ENCODE data around the gene ATP8A2.

ATP8A2 gene

DNA sequence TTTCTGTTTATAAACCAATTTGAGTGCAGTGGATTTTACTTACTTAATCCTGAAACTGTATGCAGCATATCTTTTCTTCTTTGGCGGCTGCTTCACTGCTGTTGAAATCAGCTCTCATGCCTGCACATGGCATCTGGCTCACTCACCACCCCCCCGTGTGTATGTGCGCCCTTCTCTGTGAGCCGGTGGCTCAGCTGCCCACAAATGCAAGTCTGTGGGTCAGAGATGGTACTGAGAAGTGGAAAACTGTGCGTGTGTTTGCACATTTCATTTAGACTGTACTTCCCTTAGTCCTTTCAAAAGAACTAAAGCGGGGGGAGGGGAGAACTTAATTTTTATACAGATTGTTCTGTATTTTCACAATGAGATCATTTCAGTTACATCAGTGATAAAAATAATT, 372.4 kb downstream of the ATP8A2 start:
- Histone ChIP-seq H3K4me1 (ENCODE audit: insufficient read depth, low read length) (peaks cover 3% of the 10 kb centered on the region; the same call in 1 of the 2 replicates), H3K9me3 (ENCODE audit: control insufficient read depth, insufficient read depth, low read length) (no peaks in the 10 kb centered on the region), H3K9ac (ENCODE audit: low read depth, low read length) (no peak overlapping the region), H3K36me3 (ENCODE audit: insufficient read depth, low read length) (no peaks in the 10 kb centered on the region)

DNA sequence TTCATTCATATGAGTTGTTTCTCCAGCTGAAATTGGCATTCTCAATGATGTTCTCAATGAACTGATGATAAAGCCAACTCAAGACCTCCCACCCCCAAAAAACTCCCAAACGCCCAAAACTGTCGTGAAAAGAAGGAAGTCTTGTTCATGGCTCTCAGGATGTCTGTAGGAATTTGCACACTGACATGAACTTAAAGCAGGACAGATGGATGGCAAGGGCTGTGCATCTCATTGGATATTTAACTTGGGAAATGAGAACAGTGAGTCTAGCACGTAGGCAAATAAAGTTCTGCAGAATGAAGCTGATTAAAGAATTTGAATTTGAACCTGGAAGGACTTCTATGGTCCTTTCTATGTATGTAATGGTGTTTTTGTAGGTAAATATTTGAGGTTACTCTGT, 374.4 kb downstream of the ATP8A2 start:
- Histone ChIP-seq H3K9ac (ENCODE audit: low read depth, low read length) (no peak overlapping the region), H3K36me3 (ENCODE audit: insufficient read depth, low read length) (no peaks in the 10 kb centered on the region), H3K4me1 (ENCODE audit: insufficient read depth, low read length) (peaks cover 3% of the 10 kb centered on the region; the same call in 1 of the 2 replicates), H3K9me3 (ENCODE audit: control insufficient read depth, insufficient read depth, low read length) (no peaks in the 10 kb centered on the region)

DNA sequence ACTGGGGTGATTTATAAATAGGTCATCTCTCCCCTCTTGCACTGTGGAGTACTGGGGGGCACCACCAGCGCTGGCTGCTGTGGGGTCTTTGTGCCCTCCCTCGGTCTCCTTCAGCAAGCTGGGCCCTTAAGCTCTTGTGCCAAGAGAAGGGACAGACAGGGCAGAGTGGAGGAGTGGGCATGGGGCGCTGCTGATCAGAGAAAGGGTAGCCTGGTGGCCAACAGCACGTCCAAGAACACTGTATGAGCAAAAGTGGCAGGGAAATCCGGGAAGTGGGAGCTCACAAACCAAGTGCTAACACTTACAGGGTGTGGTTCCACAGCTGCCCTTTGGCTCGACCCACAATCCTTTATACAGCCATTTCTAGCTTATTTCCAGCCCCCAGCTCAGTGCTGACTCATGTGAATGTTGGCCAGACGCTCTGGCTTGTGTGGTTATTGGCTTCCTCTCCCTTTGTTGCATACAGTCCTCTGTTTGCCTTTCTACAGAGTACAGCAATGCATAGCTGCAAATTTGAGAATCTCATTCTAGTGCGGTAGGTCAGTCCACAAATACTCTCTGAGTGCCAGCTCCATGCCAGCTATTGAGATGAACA, 381.3 kb downstream of the ATP8A2 start:
- H3K36me3 ChIP-seq (ENCODE audit: insufficient read depth, low read length) = no peaks in the 10 kb centered on the region
- no peaks in the 10 kb centered on the region for H3K9me3 ChIP-seq (ENCODE audit: control insufficient read depth, insufficient read depth, low read length)
- H3K9ac ChIP-seq (ENCODE audit: low read depth, low read length) = no peak overlapping the region
- peaks cover 15% of the 10 kb centered on the region for H3K4me1 ChIP-seq (ENCODE audit: insufficient read depth, low read length)

DNA sequence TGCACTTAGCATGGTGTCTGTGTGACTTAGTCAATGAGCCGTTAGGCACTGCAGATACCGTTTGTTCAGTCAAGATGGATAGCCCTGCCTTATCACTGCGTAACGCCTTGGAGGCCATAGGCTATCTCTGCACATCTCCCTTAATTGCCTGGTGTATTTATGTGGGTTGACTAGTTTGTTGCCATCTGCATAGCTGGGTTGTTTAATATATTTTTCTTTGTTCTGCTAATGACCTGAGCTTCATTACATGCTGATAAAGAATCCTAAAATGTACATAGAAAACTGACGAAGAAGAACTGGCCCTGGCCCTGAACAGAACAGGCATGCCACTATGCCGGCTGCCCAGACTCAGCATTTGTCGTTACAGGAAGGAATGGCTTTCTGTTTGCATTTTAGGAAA, 382.2 kb downstream of the ATP8A2 start:
- no peaks in the 10 kb centered on the region for H3K9me3 ChIP-seq (ENCODE audit: control insufficient read depth, insufficient read depth, low read length)
- H3K36me3 ChIP-seq (ENCODE audit: insufficient read depth, low read length) = no peaks in the 10 kb centered on the region
- no peak overlapping the region for H3K9ac ChIP-seq (ENCODE audit: low read depth, low read length)
- H3K4me1 ChIP-seq (ENCODE audit: insufficient read depth, low read length) = peaks cover 15% of the 10 kb centered on the region

DNA sequence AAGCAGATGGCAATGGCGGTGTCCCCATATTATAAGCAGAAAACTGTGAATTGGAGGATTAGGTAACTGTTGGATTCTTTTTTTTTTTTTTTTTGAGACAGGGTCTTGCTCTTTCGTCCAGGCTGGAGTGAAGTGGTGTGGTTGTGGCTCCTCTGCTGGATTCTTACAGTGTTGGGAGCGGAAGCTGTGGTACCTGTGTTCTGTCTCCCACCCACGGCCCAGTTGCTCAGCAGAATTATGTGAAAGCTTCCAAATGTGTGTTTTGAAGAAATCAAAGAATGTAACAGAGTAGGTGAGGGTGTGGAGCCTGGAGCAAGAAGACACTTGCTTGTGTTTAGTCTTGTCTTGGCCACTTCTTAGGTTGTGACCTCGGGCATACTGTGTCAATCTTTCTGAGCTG, 384.5 kb downstream of the ATP8A2 start:
- peaks cover 15% of the 10 kb centered on the region for H3K4me1 ChIP-seq (ENCODE audit: insufficient read depth, low read length)

DNA sequence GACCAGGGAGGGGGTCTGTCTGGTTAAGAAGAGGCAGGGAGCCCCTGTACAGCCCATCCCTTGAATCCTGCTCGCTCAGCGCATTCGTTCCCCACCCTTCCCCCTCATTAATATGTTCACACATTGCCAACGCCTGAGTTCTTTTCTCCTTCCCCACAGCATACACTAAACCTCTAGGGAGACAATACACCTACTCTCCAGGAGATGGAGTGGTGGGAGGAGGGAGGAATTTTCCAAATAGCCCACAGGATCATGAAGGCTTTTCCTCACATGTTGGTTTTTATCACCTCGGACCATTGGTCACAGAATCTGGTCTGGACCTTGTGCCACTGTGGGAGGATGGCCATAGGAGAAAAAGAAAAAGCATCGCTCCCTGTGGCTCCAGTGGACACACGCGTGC, 385.1 kb downstream of the ATP8A2 start:
- Histone ChIP-seq H3K9ac (ENCODE audit: low read depth, low read length) (no peak overlapping the region), H3K36me3 (ENCODE audit: insufficient read depth, low read length) (no peaks in the 10 kb centered on the region), H3K4me1 (ENCODE audit: insufficient read depth, low read length) (peaks cover 15% of the 10 kb centered on the region), H3K9me3 (ENCODE audit: control insufficient read depth, insufficient read depth, low read length) (no peaks in the 10 kb centered on the region)

More for the DNA sequence above, 384.5 kb downstream of the ATP8A2 start:
- Histone ChIP-seq H3K9ac (ENCODE audit: low read depth, low read length) (no peak overlapping the region), H3K36me3 (ENCODE audit: insufficient read depth, low read length) (no peaks in the 10 kb centered on the region), H3K9me3 (ENCODE audit: control insufficient read depth, insufficient read depth, low read length) (no peaks in the 10 kb centered on the region)

DNA sequence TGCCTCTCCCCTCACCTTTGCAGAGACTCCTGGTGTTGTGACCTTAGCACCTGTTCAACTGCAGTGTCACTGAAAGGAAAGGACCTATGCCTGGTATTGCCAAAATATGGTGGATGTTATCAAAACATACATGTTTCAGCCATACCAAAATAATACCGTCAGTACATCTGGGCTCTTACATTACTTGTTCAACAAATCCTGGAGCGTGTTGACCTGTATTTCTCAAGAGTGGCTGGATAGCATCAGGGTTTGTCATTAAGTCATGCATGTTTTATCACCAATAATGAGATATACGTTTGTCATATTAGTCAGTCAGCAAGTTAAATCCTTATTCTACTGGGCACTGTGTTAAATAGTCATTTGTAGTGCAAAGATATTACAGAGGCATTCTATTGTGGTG, 389.3 kb downstream of the ATP8A2 start:
- H3K9ac ChIP-seq (ENCODE audit: low read depth, low read length) = no peak overlapping the region
- no peaks in the 10 kb centered on the region; the same call in 1 of the 2 replicates for H3K9me3 ChIP-seq (ENCODE audit: control insufficient read depth, insufficient read depth, low read length)
- no peaks in the 10 kb centered on the region for H3K36me3 ChIP-seq (ENCODE audit: insufficient read depth, low read length)
- H3K4me1 ChIP-seq (ENCODE audit: insufficient read depth, low read length) = peaks cover 24% of the 10 kb centered on the region

DNA sequence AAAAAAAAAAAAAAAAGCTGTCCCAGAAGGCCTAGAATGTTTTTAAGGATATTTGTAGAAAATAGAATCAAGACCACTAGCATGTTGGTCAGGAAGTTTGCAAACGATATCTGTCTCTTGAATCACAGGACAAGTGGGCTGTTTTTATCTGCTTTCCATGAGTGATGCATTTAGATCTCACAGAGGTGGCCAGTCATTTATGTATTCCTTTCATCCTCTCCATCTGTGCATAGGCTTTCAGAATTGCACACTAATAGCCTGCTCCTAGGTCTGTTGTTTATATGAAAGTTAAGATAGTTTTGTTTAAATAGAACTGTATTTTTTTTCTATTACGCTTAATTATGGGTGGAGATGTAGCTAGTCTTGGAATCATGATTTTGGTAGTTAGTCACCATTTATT, 390.5 kb downstream of the ATP8A2 start:
- peaks cover 16% of the 10 kb centered on the region for H3K4me1 ChIP-seq (ENCODE audit: insufficient read depth, low read length)
- no peak overlapping the region for H3K9ac ChIP-seq (ENCODE audit: low read depth, low read length)
- H3K36me3 ChIP-seq (ENCODE audit: insufficient read depth, low read length) = no peaks in the 10 kb centered on the region
- no peaks in the 10 kb centered on the region; the same call in 1 of the 2 replicates for H3K9me3 ChIP-seq (ENCODE audit: control insufficient read depth, insufficient read depth, low read length)

DNA sequence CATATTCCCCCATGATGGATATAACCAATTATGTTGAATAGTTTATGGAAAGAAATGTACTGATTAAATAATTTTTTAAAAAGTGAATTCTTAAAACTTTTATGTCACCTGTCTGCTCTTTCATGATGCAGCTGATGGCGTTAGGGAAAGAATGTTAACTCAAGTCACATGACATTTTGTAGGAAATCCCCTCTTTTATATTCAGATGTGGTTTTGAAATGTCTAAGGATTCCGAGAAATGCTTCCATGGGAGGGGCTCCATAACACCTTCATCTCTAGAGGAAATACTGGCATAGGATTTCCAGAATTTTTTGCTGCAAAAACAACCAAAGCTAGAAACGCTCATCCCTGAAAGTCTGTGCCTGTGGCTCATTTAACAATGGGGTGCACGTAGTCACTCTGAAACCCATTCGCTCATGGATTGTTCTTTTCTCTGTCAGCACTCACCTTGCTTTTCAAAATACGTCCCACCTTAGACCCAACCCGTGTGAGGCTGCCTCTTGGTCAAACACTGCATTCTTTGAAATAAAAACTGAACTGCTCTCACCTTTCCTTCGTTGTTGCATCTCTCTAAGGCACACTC, 391.1 kb downstream of the ATP8A2 start:
- H3K9ac ChIP-seq (ENCODE audit: low read depth, low read length) = no peak overlapping the region
- H3K36me3 ChIP-seq (ENCODE audit: insufficient read depth, low read length) = no peaks in the 10 kb centered on the region
- H3K9me3 ChIP-seq (ENCODE audit: control insufficient read depth, insufficient read depth, low read length) = no peaks in the 10 kb centered on the region; the same call in 1 of the 2 replicates
- H3K4me1 ChIP-seq (ENCODE audit: insufficient read depth, low read length) = peaks cover 15% of the 10 kb centered on the region

DNA sequence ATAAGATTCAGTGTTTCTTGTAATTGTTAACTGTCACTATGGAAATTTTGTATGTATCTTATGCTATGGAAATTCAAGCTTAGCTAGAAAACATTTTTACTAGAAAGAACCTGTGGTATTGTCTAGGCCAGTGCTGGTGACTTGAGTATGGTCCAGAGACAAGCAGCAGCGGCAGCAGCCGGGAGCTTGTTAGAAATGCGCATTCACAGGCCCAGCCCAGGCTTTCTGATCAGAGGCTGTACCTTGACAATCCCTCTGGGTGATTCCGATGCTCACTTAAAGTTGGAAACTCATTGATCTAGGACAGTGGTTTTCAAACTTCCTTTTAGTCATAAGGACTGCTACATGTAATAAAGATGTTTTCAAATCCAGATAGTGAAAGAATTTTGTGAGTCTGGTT, 392.6 kb downstream of the ATP8A2 start:
- Histone ChIP-seq H3K9ac (ENCODE audit: low read depth, low read length) (no peak overlapping the region), H3K4me1 (ENCODE audit: insufficient read depth, low read length) (peaks cover 15% of the 10 kb centered on the region), H3K36me3 (ENCODE audit: insufficient read depth, low read length) (no peaks in the 10 kb centered on the region), H3K9me3 (ENCODE audit: control insufficient read depth, insufficient read depth, low read length) (no peaks in the 10 kb centered on the region; the same call in 1 of the 2 replicates)

DNA sequence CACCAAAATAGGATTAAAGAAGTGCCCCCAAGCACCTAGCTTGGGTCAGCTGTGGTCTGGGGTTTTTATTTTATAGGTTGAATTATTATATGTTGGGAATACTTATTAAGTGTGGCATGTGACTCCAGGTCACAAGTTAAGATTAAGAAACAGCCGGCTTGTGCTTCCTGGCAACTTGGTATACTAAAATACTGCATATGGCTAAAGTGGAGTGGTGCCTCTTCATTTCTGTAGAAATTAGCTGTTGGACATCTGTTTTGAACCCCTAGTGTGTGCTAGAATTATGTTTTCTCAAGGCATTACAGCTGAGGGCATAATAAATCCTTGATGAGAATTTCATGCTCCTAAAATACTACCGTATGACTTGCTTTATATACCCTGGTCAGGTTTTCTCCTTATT, 393.5 kb downstream of the ATP8A2 start:
- peaks cover 17% of the 10 kb centered on the region for H3K4me1 ChIP-seq (ENCODE audit: insufficient read depth, low read length)
- H3K36me3 ChIP-seq (ENCODE audit: insufficient read depth, low read length) = no peaks in the 10 kb centered on the region
- no peak overlapping the region for H3K9ac ChIP-seq (ENCODE audit: low read depth, low read length)
- no peaks in the 10 kb centered on the region; the same call in 1 of the 2 replicates for H3K9me3 ChIP-seq (ENCODE audit: control insufficient read depth, insufficient read depth, low read length)

DNA sequence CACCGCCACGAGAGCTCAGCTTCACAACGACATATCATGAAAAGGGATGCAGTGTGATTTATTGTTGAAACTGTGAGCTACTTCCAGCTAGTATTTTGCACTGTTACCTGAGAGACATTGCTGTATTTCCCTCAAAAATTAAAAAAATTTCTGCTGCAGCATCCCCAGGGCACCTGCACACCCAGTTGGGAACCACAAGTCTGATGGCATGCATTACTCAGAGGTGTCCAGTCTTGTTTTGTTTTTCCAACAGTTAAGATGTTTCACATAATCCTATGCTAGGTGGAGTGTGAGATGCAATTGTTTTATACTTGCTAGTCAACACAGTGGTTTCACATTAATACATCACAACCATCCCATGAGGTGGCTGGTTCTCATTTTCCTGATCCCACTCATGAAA, 394.8 kb downstream of the ATP8A2 start:
- H3K4me1 ChIP-seq (ENCODE audit: insufficient read depth, low read length) = peaks cover 30% of the 10 kb centered on the region

DNA sequence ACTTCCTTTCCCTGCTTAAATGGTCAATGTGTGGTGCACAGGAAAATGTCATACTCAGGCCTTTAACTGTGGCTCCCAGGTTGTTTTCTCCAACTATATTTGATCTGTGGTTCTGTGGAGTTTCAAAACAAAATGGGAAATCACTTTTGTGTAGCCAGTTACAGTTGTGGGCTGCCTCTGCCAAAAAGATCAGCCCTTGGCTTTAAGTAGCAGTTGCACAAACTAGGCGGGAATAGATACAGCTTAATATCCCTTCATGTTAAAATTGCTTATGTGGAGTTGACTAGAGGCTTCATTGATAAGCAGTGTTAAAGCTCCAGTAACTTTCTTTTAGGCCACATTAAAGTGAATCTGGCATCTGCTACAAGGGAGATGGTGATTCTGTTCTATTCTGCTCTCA, 395.2 kb downstream of the ATP8A2 start:
- Histone ChIP-seq H3K36me3 (ENCODE audit: insufficient read depth, low read length) (no peaks in the 10 kb centered on the region), H3K9me3 (ENCODE audit: control insufficient read depth, insufficient read depth, low read length) (no peaks in the 10 kb centered on the region; the same call in 1 of the 2 replicates), H3K4me1 (ENCODE audit: insufficient read depth, low read length) (peaks cover 34% of the 10 kb centered on the region), H3K9ac (ENCODE audit: low read depth, low read length) (no peak overlapping the region)

More for the DNA sequence above, 394.8 kb downstream of the ATP8A2 start:
- H3K36me3 ChIP-seq (ENCODE audit: insufficient read depth, low read length) = no peaks in the 10 kb centered on the region
- no peaks in the 10 kb centered on the region; the same call in 1 of the 2 replicates for H3K9me3 ChIP-seq (ENCODE audit: control insufficient read depth, insufficient read depth, low read length)
- no peak overlapping the region for H3K9ac ChIP-seq (ENCODE audit: low read depth, low read length)

DNA sequence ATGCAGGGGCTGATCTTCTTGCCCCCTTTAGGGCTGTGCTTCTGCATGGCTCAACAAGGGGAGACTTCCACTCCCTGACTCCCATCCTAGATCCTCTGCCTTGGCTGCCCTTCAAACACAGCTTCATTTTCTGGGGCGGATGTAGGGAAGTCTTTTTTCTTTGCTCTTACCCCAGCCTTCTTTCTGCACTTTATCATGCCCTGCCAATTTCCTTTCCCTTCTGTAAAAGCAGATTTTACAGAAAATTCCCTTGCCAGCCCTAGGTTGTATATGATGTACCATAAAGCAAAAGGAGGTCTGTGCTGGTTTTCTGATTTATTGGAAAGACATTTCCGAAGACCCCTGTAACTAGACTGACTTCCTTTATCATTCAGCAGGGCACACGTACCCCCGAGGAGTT, 396.6 kb downstream of the ATP8A2 start:
- Histone ChIP-seq H3K36me3 (ENCODE audit: insufficient read depth, low read length) (no peaks in the 10 kb centered on the region), H3K9me3 (ENCODE audit: control insufficient read depth, insufficient read depth, low read length) (no peaks in the 10 kb centered on the region; the same call in 1 of the 2 replicates), H3K4me1 (ENCODE audit: insufficient read depth, low read length) (peaks cover 30% of the 10 kb centered on the region), H3K9ac (ENCODE audit: low read depth, low read length) (no peak overlapping the region)

DNA sequence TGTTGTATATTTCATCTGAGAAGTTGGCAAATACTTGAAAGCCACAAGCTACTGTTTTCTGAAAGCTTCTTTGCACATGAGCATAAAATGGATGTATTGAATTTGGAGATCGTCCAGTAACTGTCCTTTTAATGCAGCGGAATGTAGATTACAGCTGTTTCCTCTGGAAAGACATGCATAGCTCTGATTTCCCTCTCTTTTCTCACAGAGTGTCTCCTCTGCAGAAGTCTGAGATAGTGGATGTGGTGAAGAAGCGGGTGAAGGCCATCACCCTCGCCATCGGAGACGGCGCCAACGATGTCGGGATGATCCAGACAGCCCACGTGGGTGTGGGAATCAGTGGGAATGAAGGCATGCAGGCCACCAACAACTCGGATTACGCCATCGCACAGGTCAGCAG, 397.1 kb downstream of the ATP8A2 start:
- Histone ChIP-seq H3K36me3 (ENCODE audit: insufficient read depth, low read length) (no peaks in the 10 kb centered on the region), H3K4me1 (ENCODE audit: insufficient read depth, low read length) (peaks cover 27% of the 10 kb centered on the region), H3K9ac (ENCODE audit: low read depth, low read length) (no peak overlapping the region), H3K9me3 (ENCODE audit: control insufficient read depth, insufficient read depth, low read length) (no peaks in the 10 kb centered on the region; the same call in 1 of the 2 replicates)
